ENCODE measurements around the gene P2RX7.

Gene P2RX7

GRCh38 chr12:121111684-121112083, 21.0 kb upstream of the P2RX7 start:
- 89 to 93% methylated on average over 5 to 8 of the region's 9 CpGs for WGBS, 2 experiments (ENCODE audit: insufficient coverage in 2 of 2)
- Histone ChIP-seq H3K4me3 (ENCODE audit: extremely low read depth, insufficient read depth, low read length, poor library complexity, severe bottlenecking) (no peak overlapping the region), H3K27ac (ENCODE audit: low read depth, low read length, severe bottlenecking) (no peak overlapping the region)

DNA sequence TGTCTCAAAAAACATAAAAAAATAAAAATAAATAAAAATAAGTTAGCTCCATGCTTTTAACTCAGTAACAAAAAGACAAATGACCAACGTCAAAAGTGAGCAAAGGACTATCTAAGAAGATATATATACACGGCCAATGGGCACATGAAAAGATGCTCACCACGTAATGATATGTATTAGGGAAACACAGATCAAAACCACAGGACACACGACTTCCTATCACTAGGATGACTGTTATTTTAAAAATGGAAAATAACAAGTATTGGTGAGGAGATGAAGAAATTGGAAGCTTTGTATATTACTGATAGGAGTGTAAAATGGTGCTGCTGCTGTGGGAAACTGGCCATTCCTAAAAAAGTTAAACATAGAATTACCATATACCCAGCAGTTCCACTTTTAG, 20.2 kb upstream of the P2RX7 start:
- H3K36me3 ChIP-seq (ENCODE audit: control insufficient read depth, insufficient read depth, low read length), result no peaks in the 10 kb centered on the region
- no peak overlapping the region for H3K27ac ChIP-seq (ENCODE audit: low read depth, low read length, severe bottlenecking)
- peaks cover 2% of the 10 kb centered on the region for H3K4me1 ChIP-seq (ENCODE audit: control insufficient read depth, insufficient read depth, low read length, poor library complexity, severe bottlenecking)
- no peak overlapping the region for H3K4me3 ChIP-seq (ENCODE audit: extremely low read depth, insufficient read depth, low read length, poor library complexity, severe bottlenecking)
- H3K9me3 ChIP-seq (ENCODE audit: control insufficient read depth, low read length), result no peaks in the 10 kb centered on the region
- WGBS, 2 experiments (ENCODE audit: insufficient coverage in 2 of 2), result 93% methylated on average over 3 of the region's 4 CpGs; no CpG with 5 or more reads in 1 of the 2 experiments

More at GRCh38 chr12:121111684-121112083, 21.0 kb upstream of the P2RX7 start:
- Histone ChIP-seq H3K9me3 (ENCODE audit: control insufficient read depth, low read length) (no peaks in the 10 kb centered on the region), H3K4me1 (ENCODE audit: control insufficient read depth, insufficient read depth, low read length, poor library complexity, severe bottlenecking) (peaks cover 2% of the 10 kb centered on the region), H3K36me3 (ENCODE audit: control insufficient read depth, insufficient read depth, low read length) (no peaks in the 10 kb centered on the region)

DNA sequence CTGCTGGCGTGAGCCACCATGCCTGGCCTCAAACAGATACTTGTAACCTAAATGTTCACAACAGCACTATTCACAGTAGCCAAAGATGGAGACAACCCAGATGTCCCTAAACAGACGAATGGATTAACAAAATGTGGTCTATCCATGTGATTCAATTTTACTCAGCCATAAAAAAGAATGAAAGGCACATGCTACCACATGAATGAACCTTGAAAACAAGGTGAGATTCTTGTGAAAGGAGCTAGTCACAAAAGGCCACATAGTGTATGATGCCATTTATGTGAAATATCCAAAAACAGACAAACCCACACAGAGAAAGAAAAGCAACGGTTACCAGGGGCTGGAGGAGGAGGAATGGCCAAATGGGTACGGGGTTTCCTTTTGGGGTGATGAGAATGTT, 19.6 kb upstream of the P2RX7 start:
- Histone ChIP-seq H3K27ac (ENCODE audit: low read depth, low read length, severe bottlenecking) (no peak overlapping the region), H3K9me3 (ENCODE audit: control insufficient read depth, low read length) (no peaks in the 10 kb centered on the region), H3K36me3 (ENCODE audit: control insufficient read depth, insufficient read depth, low read length) (no peaks in the 10 kb centered on the region), H3K4me1 (ENCODE audit: control insufficient read depth, insufficient read depth, low read length, poor library complexity, severe bottlenecking) (peaks cover 1% of the 10 kb centered on the region), H3K4me3 (ENCODE audit: extremely low read depth, insufficient read depth, low read length, poor library complexity, severe bottlenecking) (no peak overlapping the region)
- 60 to 75% methylated on average over 1 of the region's 4 CpGs for WGBS, 2 experiments (ENCODE audit: insufficient coverage in 2 of 2)

DNA sequence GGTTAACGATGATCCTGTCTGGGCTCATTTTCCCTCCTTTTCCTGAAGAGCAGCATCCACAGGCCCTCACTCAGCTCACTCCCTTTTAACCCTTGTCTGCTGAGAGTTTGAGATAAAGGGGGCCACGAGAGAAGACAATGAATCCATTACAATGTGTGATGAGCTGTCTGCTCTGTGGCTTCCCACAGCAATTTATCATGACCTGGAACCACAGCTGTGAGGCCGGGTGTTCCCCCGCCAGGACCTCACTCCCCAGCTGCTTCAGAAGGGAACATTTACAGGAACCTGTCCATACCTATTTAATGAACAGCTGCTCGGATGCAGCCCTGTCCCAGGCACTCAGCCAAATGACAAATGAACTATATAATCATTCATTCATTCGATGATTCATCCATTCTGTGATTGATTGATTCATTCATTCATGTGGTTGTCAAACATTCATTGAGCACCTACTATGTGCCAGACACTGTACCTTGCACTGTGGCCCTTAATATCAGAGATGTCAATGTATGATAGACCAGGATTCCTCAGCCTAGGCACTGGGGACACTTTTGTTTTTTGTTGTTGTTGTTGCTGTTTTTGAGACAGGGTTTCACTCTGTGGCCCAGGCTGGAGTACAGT, 18.5 kb upstream of the P2RX7 start:
- WGBS, 2 experiments (ENCODE audit: insufficient coverage in 2 of 2), result 78 to 80% methylated on average over 2 to 4 of the region's 6 CpGs
- Histone ChIP-seq H3K9me3 (ENCODE audit: control insufficient read depth, low read length) (no peaks in the 10 kb centered on the region), H3K36me3 (ENCODE audit: control insufficient read depth, insufficient read depth, low read length) (no peaks in the 10 kb centered on the region), H3K27ac (ENCODE audit: low read depth, low read length, severe bottlenecking) (no peak overlapping the region), H3K4me1 (ENCODE audit: control insufficient read depth, insufficient read depth, low read length, poor library complexity, severe bottlenecking) (no peaks in the 10 kb centered on the region), H3K4me3 (ENCODE audit: extremely low read depth, insufficient read depth, low read length, poor library complexity, severe bottlenecking) (no peak overlapping the region)

GRCh38 chr12:121114806-121115205, 17.9 kb upstream of the P2RX7 start:
- 60 to 74% methylated on average over 2 of the region's 2 CpGs for WGBS, 2 experiments (ENCODE audit: insufficient coverage in 2 of 2)
- H3K36me3 ChIP-seq (ENCODE audit: control insufficient read depth, insufficient read depth, low read length), result no peaks in the 10 kb centered on the region
- H3K27ac ChIP-seq (ENCODE audit: low read depth, low read length, severe bottlenecking), result no peak overlapping the region
- H3K4me1 ChIP-seq (ENCODE audit: control insufficient read depth, insufficient read depth, low read length, poor library complexity, severe bottlenecking), result no peaks in the 10 kb centered on the region
- no peak overlapping the region for H3K4me3 ChIP-seq (ENCODE audit: extremely low read depth, insufficient read depth, low read length, poor library complexity, severe bottlenecking)
- H3K9me3 ChIP-seq (ENCODE audit: control insufficient read depth, low read length), result no peaks in the 10 kb centered on the region

DNA sequence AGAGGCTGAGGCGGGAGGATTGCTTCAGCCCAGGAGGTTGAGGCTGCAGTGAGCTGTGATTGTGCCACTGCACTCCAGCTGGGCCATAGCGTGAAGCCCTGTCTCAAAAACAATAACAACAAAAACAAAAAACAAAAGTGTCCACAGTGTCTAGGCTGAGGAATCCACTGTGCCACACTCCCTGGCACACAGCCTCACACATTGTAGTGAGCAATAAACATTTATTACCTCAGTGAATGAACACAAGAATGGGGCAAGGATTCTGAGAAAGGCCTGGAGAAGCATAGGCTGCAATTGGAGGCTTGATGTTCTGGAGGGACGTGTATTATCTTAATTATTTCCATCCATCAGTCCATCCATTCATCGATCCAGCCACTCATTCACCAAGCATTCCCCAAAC, 17.1 kb upstream of the P2RX7 start:
- H3K27ac ChIP-seq (ENCODE audit: low read depth, low read length, severe bottlenecking), result no peak overlapping the region
- H3K9me3 ChIP-seq (ENCODE audit: control insufficient read depth, low read length), result no peaks in the 10 kb centered on the region
- H3K4me1 ChIP-seq (ENCODE audit: control insufficient read depth, insufficient read depth, low read length, poor library complexity, severe bottlenecking), result no peaks in the 10 kb centered on the region
- no peak overlapping the region for H3K4me3 ChIP-seq (ENCODE audit: extremely low read depth, insufficient read depth, low read length, poor library complexity, severe bottlenecking)
- 83 to 100% methylated on average over 1 to 2 of the region's 4 CpGs for WGBS, 2 experiments (ENCODE audit: insufficient coverage in 2 of 2)
- no peaks in the 10 kb centered on the region for H3K36me3 ChIP-seq (ENCODE audit: control insufficient read depth, insufficient read depth, low read length)

DNA sequence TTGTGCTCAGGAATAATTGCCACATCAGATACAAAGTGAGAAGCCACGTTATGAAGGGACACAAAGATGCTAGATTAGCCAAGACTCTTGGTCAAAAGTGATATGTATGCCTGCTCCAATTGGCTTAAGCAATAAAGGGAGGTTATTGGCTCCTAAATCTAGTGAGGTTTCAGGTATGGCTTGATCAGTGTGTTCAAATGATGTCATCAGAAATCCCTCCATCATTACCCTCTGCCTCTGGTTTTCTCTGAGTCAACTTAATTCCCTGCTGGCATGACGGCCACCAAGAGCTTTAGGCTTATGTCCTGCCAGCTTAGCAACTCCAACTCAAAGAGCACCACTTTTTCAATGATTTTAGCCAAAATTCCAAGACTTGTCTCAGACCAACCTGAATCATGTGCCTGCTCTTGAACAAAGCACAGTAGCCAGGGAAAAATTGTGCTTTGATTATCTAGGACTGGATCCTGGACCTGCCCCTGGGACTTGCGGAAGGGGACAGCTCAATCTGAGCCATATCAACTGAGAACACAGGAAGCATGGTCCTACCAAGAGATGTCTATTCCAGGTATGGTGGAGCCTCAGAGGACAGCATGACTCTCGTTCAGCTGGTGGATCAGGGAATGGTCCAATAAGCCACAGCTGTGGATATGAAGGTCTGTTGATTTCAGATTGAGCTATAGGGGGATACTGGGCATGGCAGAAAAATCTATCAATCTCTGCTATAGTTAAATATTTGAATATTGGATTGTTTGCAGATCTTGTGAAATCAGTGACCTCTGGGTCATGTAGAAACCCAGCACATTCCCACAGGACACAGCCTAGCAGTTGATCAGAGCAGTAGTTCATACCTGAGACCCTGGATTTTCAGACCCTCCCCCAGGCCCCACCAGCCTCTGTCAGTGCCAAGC, 16.1 kb upstream of the P2RX7 start:
- Histone ChIP-seq H3K27ac (ENCODE audit: low read depth, low read length, severe bottlenecking) (no peak overlapping the region), H3K4me3 (ENCODE audit: extremely low read depth, insufficient read depth, low read length, poor library complexity, severe bottlenecking) (no peak overlapping the region), H3K4me1 (ENCODE audit: control insufficient read depth, insufficient read depth, low read length, poor library complexity, severe bottlenecking) (no peaks in the 10 kb centered on the region), H3K9me3 (ENCODE audit: control insufficient read depth, low read length) (no peaks in the 10 kb centered on the region), H3K36me3 (ENCODE audit: control insufficient read depth, insufficient read depth, low read length) (no peaks in the 10 kb centered on the region)
- 83 to 92% methylated on average over 4 of the region's 4 CpGs for WGBS, 2 experiments (ENCODE audit: insufficient coverage in 2 of 2)

GRCh38 chr12:121117226-121117777, 15.4 kb upstream of the P2RX7 start:
- Histone ChIP-seq H3K9me3 (ENCODE audit: control insufficient read depth, low read length) (no peaks in the 10 kb centered on the region), H3K4me3 (ENCODE audit: extremely low read depth, insufficient read depth, low read length, poor library complexity, severe bottlenecking) (no peak overlapping the region), H3K4me1 (ENCODE audit: control insufficient read depth, insufficient read depth, low read length, poor library complexity, severe bottlenecking) (no peaks in the 10 kb centered on the region), H3K27ac (ENCODE audit: low read depth, low read length, severe bottlenecking) (no peak overlapping the region), H3K36me3 (ENCODE audit: control insufficient read depth, insufficient read depth, low read length) (no peaks in the 10 kb centered on the region)
- WGBS, 2 experiments (ENCODE audit: insufficient coverage in 2 of 2), result 84 to 100% methylated on average over 2 to 3 of the region's 4 CpGs

DNA sequence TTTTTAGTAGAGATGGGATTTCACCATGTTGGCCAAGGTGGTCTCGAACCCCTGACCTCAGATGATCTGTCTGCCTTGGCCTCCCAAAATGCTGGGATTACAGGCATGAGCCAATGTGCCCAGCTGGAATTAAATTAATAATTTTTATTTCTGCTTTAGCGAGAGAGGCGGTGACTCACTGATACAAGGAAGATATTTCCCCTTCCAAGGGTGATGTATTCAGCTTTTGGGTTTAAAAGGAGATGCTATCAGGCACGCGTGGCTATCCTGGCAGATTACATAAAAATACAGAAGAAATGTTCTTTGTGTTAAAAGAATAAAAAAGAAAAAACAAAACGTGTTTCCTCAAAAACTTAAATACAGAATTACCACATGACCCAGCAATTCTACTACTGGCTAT, 12.4 kb upstream of the P2RX7 start:
- Histone ChIP-seq H3K36me3 (ENCODE audit: control insufficient read depth, insufficient read depth, low read length) (no peaks in the 10 kb centered on the region), H3K9me3 (ENCODE audit: control insufficient read depth, low read length) (no peaks in the 10 kb centered on the region), H3K4me1 (ENCODE audit: control insufficient read depth, insufficient read depth, low read length, poor library complexity, severe bottlenecking) (peaks cover 7% of the 10 kb centered on the region), H3K27ac (ENCODE audit: low read depth, low read length, severe bottlenecking) (no peak overlapping the region), H3K4me3 (ENCODE audit: extremely low read depth, insufficient read depth, low read length, poor library complexity, severe bottlenecking) (no peak overlapping the region)
- 83% methylated on average over 3 of the region's 6 CpGs for WGBS, 2 experiments (ENCODE audit: insufficient coverage in 2 of 2)

- WGBS, 2 experiments (ENCODE audit: insufficient coverage in 2 of 2), result 87 to 96% methylated on average over 6 to 7 of the region's 8 CpGs
- no peak overlapping the region for H3K4me3 ChIP-seq (ENCODE audit: extremely low read depth, insufficient read depth, low read length, poor library complexity, severe bottlenecking)
- H3K9me3 ChIP-seq (ENCODE audit: control insufficient read depth, low read length), result no peaks in the 10 kb centered on the region
- H3K27ac ChIP-seq (ENCODE audit: low read depth, low read length, severe bottlenecking), result no peak overlapping the region
- H3K4me1 ChIP-seq (ENCODE audit: control insufficient read depth, insufficient read depth, low read length, poor library complexity, severe bottlenecking), result peaks cover 7% of the 10 kb centered on the region
- no peaks in the 10 kb centered on the region for H3K36me3 ChIP-seq (ENCODE audit: control insufficient read depth, insufficient read depth, low read length)
Observed at GRCh38 chr12:121120989-121121755, 11.5 kb upstream of the P2RX7 start.

Measured in mesodermal cell (in vitro differentiated cells).